Fibroblast of pulmonary artery (primary cell): ENCODE measurements around the gene SLC66A2.

Source experiments
- DNase-seq: peaks from one replicate; pipeline ENCODE4 v3.0.0-alpha.2; 2010; ENCODE audit warnings: low read depth
- H3K4me3 ChIP-seq: replicated peaks from 2 replicates; pipeline ENCODE4 v1.5.1; 2011; ENCODE audit warnings: low read depth, mild to moderate bottlenecking, control low read depth, low read length, moderate library complexity
- CTCF ChIP-seq: IDR thresholded peaks from 2 replicates; pipeline ENCODE4 v1.5.1; 2011; ENCODE audit warnings: mild to moderate bottlenecking, control low read depth, low read length, inconsistent platforms; ENCODE audit errors: missing control alignments

Gene SLC66A2

DNA sequence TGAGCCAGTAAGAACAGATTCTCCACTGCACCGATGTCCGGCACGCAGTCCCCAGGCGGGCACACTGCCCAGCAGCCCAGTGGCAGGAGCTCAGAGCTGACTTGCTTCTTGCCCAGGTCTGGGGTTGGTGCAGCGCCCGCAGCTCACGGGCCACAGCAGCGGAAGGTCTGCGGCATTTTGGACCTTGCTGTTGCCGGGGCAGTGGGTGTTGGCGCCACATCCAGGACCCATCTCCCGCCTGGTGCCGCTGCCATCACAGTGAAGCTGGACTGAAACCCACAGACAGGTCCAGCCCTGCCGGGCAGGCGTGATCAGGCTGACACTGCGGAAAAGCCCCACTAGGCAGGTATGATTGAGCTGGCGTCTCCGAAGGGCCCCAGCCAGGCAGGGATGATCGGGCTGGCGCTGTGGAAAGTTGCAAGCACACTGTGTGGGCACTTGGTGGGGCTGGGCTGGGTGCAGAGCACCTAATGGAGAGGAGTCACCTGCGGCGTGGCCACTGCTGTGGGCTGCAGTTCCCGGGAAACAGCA, 75.5 kb downstream of the SLC66A2 start:
- no peak for DNase-seq
- no peak for TF ChIP-seq CTCF
- H3K4me3 ChIP-seq, result no peak overlapping the region

- no peak overlapping the region for H3K4me3 ChIP-seq
- no peak for TF ChIP-seq CTCF
- no peak for DNase-seq
Measured at GRCh38 chr18:79875531-79875919, 75.9 kb downstream of the SLC66A2 start.

DNA sequence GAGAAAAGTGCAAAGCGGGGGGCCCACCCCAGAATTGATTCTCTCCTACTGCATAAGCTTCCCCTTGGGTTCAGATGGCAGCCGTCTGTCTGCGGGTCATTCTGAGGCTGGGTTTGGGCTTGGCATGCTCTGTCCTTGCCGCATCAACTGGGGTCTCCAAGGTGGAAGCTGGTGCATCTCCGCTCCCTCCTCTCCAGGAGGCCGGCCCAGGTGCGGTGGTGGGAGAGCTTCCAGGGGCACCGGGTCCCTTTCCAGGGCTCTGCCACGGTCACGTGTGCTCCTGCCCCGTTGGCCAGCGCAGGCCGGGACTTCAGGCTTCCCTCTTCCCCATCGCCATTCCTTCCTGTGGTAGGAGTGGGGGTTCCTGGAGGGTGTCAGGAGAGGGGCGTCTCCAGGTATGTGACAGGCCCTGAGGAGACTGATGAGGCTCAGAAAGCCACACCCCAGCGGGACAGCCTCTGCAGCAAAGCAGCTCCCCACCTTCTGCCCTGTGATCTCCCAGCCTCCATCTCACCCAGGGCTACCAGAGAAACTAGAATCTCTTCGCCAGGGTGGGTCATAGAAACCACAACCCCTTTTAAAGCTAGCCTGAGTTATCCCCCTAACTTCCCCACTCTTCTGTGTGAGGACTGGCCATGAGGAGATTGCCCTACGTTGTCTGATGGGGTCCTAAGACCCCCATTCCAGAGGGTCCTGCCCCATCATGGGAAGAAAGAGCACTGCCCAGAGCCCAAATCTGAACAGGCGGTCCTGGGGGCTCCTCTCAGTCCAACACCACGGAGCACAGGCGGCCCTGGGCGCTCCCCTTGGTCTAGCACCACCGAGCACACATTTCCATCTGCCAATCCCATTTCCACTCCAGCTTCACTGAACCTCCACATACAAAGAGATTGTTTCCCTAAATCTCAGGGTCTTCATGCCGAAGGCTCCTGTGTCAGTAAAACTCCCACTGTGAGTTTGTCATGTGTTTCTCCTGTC, 76.6 kb downstream of the SLC66A2 start:
- no peak overlapping the region for H3K4me3 ChIP-seq
- no peak for DNase-seq
- no peak for TF ChIP-seq CTCF

- no peak for DNase-seq
- H3K4me3 ChIP-seq, result no peak overlapping the region
- TF ChIP-seq CTCF, result no peak
Measured at GRCh38 chr18:79873449-79874110, 77.9 kb downstream of the SLC66A2 start.

DNA sequence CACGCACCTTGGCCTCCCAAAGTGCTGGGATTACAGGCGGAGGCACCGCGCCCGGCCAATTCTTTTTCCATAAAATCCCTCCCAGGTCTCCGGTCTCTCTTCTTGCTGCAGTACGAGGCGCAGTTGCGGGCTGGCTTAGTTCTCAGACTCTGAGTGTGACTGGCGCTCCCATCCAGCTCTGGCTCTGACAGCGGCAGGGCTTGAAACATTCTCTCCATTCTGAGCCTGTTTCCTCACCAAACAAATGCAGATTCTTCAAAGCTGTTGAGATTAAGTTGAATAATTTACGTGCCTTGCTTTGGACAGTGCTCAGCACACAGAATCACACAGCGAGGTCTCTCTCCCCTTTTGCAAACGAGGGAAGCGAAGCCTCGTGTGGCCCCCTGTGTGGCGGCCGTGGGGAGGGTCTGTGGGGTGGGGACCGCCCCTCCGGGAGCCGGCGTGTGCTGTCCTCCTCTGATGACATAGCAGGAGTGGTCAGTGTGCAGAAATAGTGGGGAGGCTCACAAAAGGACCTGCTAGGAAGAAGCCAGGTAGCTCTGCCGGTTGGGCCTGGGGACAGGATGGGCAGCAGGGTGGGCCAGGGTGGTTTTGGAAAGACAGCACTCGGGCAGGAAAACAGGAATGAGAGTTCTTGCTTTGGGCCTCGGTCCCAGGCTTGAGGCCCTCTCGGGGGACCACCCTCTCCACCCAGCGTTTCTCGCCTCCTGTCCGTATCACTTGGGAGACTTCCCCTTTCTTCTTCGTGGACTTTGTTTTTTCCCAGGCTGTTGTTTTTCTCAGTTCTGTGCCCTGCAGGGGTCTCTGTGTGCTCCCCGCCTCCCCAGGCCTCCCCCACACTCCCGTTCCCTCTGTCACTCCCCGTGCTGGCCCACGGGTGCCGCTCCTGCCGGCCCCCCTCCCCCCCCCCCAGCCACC, 78.7 kb downstream of the SLC66A2 start:
- TF ChIP-seq CTCF, result no peak
- DNase-seq, result no peak
- no peak overlapping the region for H3K4me3 ChIP-seq

GRCh38 chr18:79871481-79872091, 79.9 kb downstream of the SLC66A2 start:
- DNase-seq, result no peak
- no peak for TF ChIP-seq CTCF
- no peak overlapping the region for H3K4me3 ChIP-seq
